K562 (cell line): Measurements from ENCODE around the gene BCL7C. TPM values are rescaled to one million over a fixed set of nuclear protein-coding genes. Genes with fewer than 3 reads are reported as not detected.

Experiments
- ATAC-seq: fragments of 200-7000 bp; cut with Tn5 transposase; 3 replicates; pipeline ENCODE4 v1.9.1; 2020; ENCODE audit warnings: moderate library complexity
- BruUV-seq: library from RNA; stranded (reverse); fragments of 400-500 nt; replicated peaks from 2 replicates; lab custom pipeline; 2021; lab: Mats Ljungman, UMichigan
- CTCF ChIA-PET: fragments of 300-600 bp; formaldehyde crosslinking; extraction: SDS; loops from one replicate; lab custom pipeline; 2021; ENCODE audit warnings: low intra/inter-chr PET ratio; lab: Yijun Ruan, JAX
- POLR2A ChIA-PET: fragments of 300-600, 350-650 bp; sonication (Branson Sonifier 250); formaldehyde crosslinking; extraction: SDS; loops from one replicate; lab custom pipeline; 2021; ENCODE audit warnings: antibody characterized with exemption, inconsistent platforms; lab: Yijun Ruan, JAX
- DNase-seq, 4 experiments: peaks; one replicate each; pipeline versions ENCODE4 v3.0.0 to v3.0.0-alpha.2; 2011 to 2018; ENCODE audit warnings: low spot score in 3 of 4, mixed read lengths in 3 of 4; ENCODE audit errors: extremely low read depth in 1 of 4
- FAIRE-seq: peaks from 2 replicates; lab custom pipeline; 2011; peaks lifted over from hg19 to GRCh38; lab: Jason Lieb, UNC
- H2AFZ ChIP-seq: 2 replicates; pipeline ENCODE4 v1.6.0; 2011; ENCODE audit warnings: low read depth, low read length, control low read depth, inconsistent platforms
- H3K27ac ChIP-seq: fragments of 200-600 bp; 3 replicates; pipeline ENCODE4 v1.8.0; 2011; ENCODE audit warnings: low read depth, mild to moderate bottlenecking, control low read depth, inconsistent platforms, low read length, moderate library complexity, mixed read lengths; ENCODE audit errors: extremely low read depth
- H3K27me3 ChIP-seq, 2 experiments: fragments of 300-600 bp in 1 of 2; 2 replicates in 1 of 2; 3 replicates in 1 of 2; pipeline versions ENCODE4 v1.6.0 to v1.8.0; 2011; ENCODE audit warnings: inconsistent platforms in 2 of 2, low read length in 2 of 2, mild to moderate bottlenecking in 1 of 2, mixed read lengths in 1 of 2, moderate library complexity in 1 of 2; ENCODE audit not compliant: control insufficient read depth in 2 of 2, insufficient read depth in 2 of 2
- H3K36me3 ChIP-seq: fragments of 300-600 bp; 3 replicates; pipeline ENCODE4 v1.8.0; 2011; ENCODE audit warnings: mild to moderate bottlenecking, low read length, inconsistent platforms; ENCODE audit not compliant: control insufficient read depth, insufficient read depth
- H3K4me1 ChIP-seq, 2 experiments: fragments of 200-600 bp in 1 of 2; replicated peaks in 1 of 2; 2 replicates in 1 of 2; 3 replicates in 1 of 2; pipeline versions ENCODE4 v1.5.1 to v1.8.0; 2011; ENCODE audit warnings: inconsistent platforms in 2 of 2, low read length in 2 of 2, mild to moderate bottlenecking in 1 of 2, mixed read lengths in 1 of 2, moderate library complexity in 1 of 2; ENCODE audit not compliant: control insufficient read depth in 2 of 2, insufficient read depth in 2 of 2
- H3K4me2 ChIP-seq: 2 replicates; pipeline ENCODE4 v1.6.1; 2011; ENCODE audit warnings: low read length, control low read depth, inconsistent platforms, mixed read lengths; ENCODE audit not compliant: insufficient read depth
- H3K4me3 ChIP-seq: fragments of 200-600 bp; sonication (generic), shearing (Covaris generic); 2 replicates; pipeline ENCODE4 v1.5.1; 2016; ENCODE audit warnings: control low read depth, inconsistent platforms
- H3K79me2 ChIP-seq: fragments of 200-600 bp; 3 replicates; pipeline ENCODE4 v1.8.0; 2011; ENCODE audit warnings: low read length, inconsistent platforms; ENCODE audit not compliant: control insufficient read depth, insufficient read depth
- H3K9ac ChIP-seq, 2 experiments: 2 replicates each; pipeline versions ENCODE4 v1.6.0 to v1.6.1; 2011; ENCODE audit warnings: low read depth in 2 of 2, low read length in 2 of 2, control low read depth in 1 of 2, inconsistent platforms in 1 of 2, mild to moderate bottlenecking in 1 of 2, mixed read lengths in 1 of 2; ENCODE audit not compliant: insufficient read depth in 1 of 2
- H3K9me1 ChIP-seq: one replicate; pipeline ENCODE4 v1.6.0; 2011; ENCODE audit warnings: inconsistent platforms, mild to moderate bottlenecking, low read length, moderate library complexity; ENCODE audit not compliant: control insufficient read depth, insufficient read depth
- H3K9me3 ChIP-seq: replicated peaks from 2 replicates; pipeline ENCODE4 v1.5.1; 2011; ENCODE audit warnings: low read depth, low read length, inconsistent platforms; ENCODE audit not compliant: control insufficient read depth, insufficient read depth
- H4K20me1 ChIP-seq: replicated peaks from 2 replicates; pipeline ENCODE4 v1.6.1; 2011; ENCODE audit warnings: low read length, inconsistent platforms, mixed read lengths; ENCODE audit not compliant: control insufficient read depth, insufficient read depth
- CCAR2 ChIP-seq: fragments of 200-400 bp; formaldehyde crosslinking; IDR thresholded peaks from 2 replicates; pipeline ENCODE4 v1.6.1; 2017; ENCODE audit warnings: mild to moderate bottlenecking, low read depth, low read length
- DEAF1 ChIP-seq: fragments of 450-650 bp; formaldehyde crosslinking; IDR thresholded peaks from 2 replicates; pipeline ENCODE4 v1.4.0; 2020; ENCODE audit warnings: mild to moderate bottlenecking, moderate library complexity
- IRF1 ChIP-seq: sonication (generic); formaldehyde crosslinking; IDR thresholded peaks from 2 replicates; pipeline ENCODE4 v1.8.0; 2022; ENCODE audit warnings: missing genetic modification reagents, mild to moderate bottlenecking, borderline replicate concordance
- MLX ChIP-seq, 2 experiments: fragments of 450-650 bp in 1 of 2; sonication (generic) in 1 of 2; formaldehyde crosslinking; conservative IDR thresholded peaks; 2 replicates each; pipeline versions ENCODE4 v1.4.0 to v1.8.1; 2020 to 2022; ENCODE audit warnings: mild to moderate bottlenecking in 1 of 2, missing genetic modification reagents in 1 of 2
- NFYB ChIP-seq: IDR thresholded peaks from 2 replicates; pipeline ENCODE4 v1.6.1; 2011; ENCODE audit warnings: mild to moderate bottlenecking, moderate library complexity; ENCODE audit not compliant: insufficient read length; ENCODE audit errors: extremely low read depth
- TOE1 ChIP-seq, 2 experiments: fragments of 450-650 bp in 1 of 2; sonication (generic) in 1 of 2; formaldehyde crosslinking in 1 of 2; IDR thresholded peaks; 2 replicates each; pipeline versions ENCODE4 v1.7.1 to v1.8.0; 2016 to 2022; ENCODE audit warnings: borderline replicate concordance in 2 of 2, mild to moderate bottlenecking in 2 of 2, antibody characterized with exemption in 1 of 2, inconsistent platforms in 1 of 2, low read depth in 1 of 2, missing genetic modification reagents in 1 of 2, moderate library complexity in 1 of 2
- ZNF551 ChIP-seq: fragments of 250-450 bp; sonication (Bioruptor Pico); IDR thresholded peaks from 2 replicates; pipeline ENCODE4 v1.5.0; 2021; ENCODE audit warnings: mild to moderate bottlenecking, moderate library complexity
- WGBS: fragments of 100-300 bp; shearing (Covaris generic); methylation state at CpG from one replicate; pipeline ENCODE4 v1.1.6; 2016; ENCODE audit warnings: low coverage, mixed read lengths; ENCODE audit not compliant: insufficient coverage; ENCODE audit errors: missing lambda C conversion rate; 5-methylcytosine and 5-hydroxymethylcytosine counted together
- in situ Hi-C: fragments of 300-500 bp; cut with MboI; formaldehyde crosslinking; loops from 4 replicates; pipeline ENCODE4 v1.15.0; 2018; ENCODE audit warnings: inconsistent platforms, mixed read lengths
- intact Hi-C: fragments of 100-400 bp; cut with micrococcal nuclease; formaldehyde crosslinking; loops from 2 replicates; pipeline ENCODE4 v1.14.2; 2022
- polyA plus RNA-seq, 8 experiments: library from polyadenylated mRNA; depleted of rRNA in 4 of 8; stranded (reverse) in 5 of 8; unstranded in 3 of 8; fragments of >200 nt; fragmentation: Nextera tagmentation in 2 of 8; fragmentation: Illumina TruSeq in 1 of 8; extraction: Ambion mirVana in 2 of 8; extraction: Trizol in 1 of 8; gene quantifications; 2 replicates each; pipeline versions ENCODE4 v1.2.1 to v1.2.3, GENCODE V29; 2011 to 2014; ENCODE audit warnings: inconsistent platforms in 1 of 8, missing spikeins in 1 of 8
- total RNA-seq, 7 experiments: library from RNA; depleted of rRNA in 6 of 7; stranded (reverse); fragments of >200 nt in 6 of 7; fragmentation: Illumina TruSeq in 2 of 7; extraction: Trizol in 2 of 7; gene quantifications; 2 replicates each; pipeline versions ENCODE4 v1.2.1 to v1.2.3, GENCODE V29; 2011 to 2021; ENCODE audit warnings: low replicate concordance in 1 of 7
- TF ChIP-seq, protein P1 (sequence below): sonication (generic); formaldehyde crosslinking; IDR thresholded peaks from 2 replicates; pipeline ENCODE4 v1.8.1; 2023; ENCODE audit warnings: mild to moderate bottlenecking, missing genetic modification reagents

The BCL7C gene
- total and polyA plus RNA-seq, 9 of the 15 experiments (the other 6 are each of a cell fraction or from before 2014, with no cell fraction given) = 1.7 to 85.8 (median 19.6) TPM

GRCh38 chr16:30921459-30921747, 27.5 kb upstream of the BCL7C start (continued):
- TF ChIP-seq, protein P1, sequence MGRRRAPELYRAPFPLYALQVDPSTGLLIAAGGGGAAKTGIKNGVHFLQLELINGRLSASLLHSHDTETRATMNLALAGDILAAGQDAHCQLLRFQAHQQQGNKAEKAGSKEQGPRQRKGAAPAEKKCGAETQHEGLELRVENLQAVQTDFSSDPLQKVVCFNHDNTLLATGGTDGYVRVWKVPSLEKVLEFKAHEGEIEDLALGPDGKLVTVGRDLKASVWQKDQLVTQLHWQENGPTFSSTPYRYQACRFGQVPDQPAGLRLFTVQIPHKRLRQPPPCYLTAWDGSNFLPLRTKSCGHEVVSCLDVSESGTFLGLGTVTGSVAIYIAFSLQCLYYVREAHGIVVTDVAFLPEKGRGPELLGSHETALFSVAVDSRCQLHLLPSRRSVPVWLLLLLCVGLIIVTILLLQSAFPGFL = no peak
- 0 out of 2 replicates have a peak, but pooled peaks have one; percentile 10 for TF ChIP-seq TOE1 (IDR thresholded peaks at IDR 0.05; ENCODE audit: borderline replicate concordance)
- TF ChIP-seq TOE1 (CRISPR knock-in tag; IDR thresholded peaks at IDR 0.05; ENCODE audit: borderline replicate concordance, low read depth) = no peak
- TF ChIP-seq DEAF1 (CRISPR knock-in tag) = no peak

DNA sequence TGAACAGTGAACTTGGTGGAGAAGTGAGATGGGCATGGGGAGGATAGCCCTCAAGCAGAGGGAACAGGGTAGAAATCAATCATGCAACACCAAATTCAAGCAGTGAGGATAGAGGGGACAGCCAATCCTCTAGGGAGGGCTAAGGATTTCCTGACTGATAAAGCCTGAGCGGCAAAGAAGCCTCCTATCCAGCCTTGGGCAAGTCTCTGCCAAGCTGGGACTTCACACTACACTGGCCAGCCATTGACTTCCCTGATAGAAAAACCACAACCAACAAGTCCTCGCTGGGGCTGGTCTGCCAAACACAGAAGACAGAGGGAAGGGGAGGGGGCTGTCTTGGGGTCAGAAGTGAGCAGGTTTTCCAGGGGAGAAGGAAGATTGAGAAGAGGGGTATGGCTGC, 27.0 kb upstream of the BCL7C start:
- FAIRE-seq (no peak), DNase-seq (no peak), ATAC-seq (no peak)
- peak overlapping the region; percentile 89; the same call in 1 of the 2 replicates for H2AFZ ChIP-seq
- ChIA-PET CTCF (interaction anchor here (1.2 to 1.9 kb wide), 2 partner anchors 76 to 262 kb away, joined by 5 to 20 read pairs; no protein-coding TSS in a partner anchor), POLR2A (interaction anchor here (0.6 kb wide), 1 partner anchor 163 kb away, joined by 3 read pairs; no protein-coding TSS in a partner anchor)
- no peaks in the 10 kb centered on the region for H3K9me3 ChIP-seq
- no peak overlapping the region; a peak in 1 of 4 replicates for H3K9ac ChIP-seq
- 0 out of 2 replicates have a peak, but pooled peaks cover 3% of the 10 kb centered on the region for H4K20me1 ChIP-seq
- H3K4me3 ChIP-seq = no peak overlapping the region
- intact Hi-C loops (loop anchor here (1.0 to 5.0 kb wide), 4 partner anchors 27 to 264 kb away; partner anchors contain the start of genes BCL7C and FBRS), in situ Hi-C loops (loop anchor here (5.0 kb wide), 1 partner anchor 74 kb away; no protein-coding TSS in a partner anchor)
- H3K27me3 ChIP-seq = no peaks in the 10 kb centered on the region; a peak in 1 of 5 replicates
- H3K9me1 ChIP-seq = no peaks in the 10 kb centered on the region
- TF ChIP-seq NFYB (no peak), CCAR2 (no peak), IRF1 (CRISPR knock-in tag) (no peak), ZNF551 (CRISPR knock-in tag) (no peak), MLX (CRISPR knock-in tag; conservative IDR thresholded peaks at IDR 0.05) (no peak)
- H3K36me3 ChIP-seq = peaks cover 9% of the 10 kb centered on the region; the same call in 1 of the 3 replicates
- no peak overlapping the region for H3K27ac ChIP-seq
- no TSS peak for BruUV-seq
- peaks cover 17% of the 10 kb centered on the region for H3K79me2 ChIP-seq
- 0 out of 2 replicates have a peak overlapping the region, but pooled peaks have one; percentile 92 for H3K4me2 ChIP-seq
- WGBS = 57% methylated on average over 2 of the region's 2 CpGs
- H3K4me1 ChIP-seq = peaks cover 3 to 31% of the 10 kb centered on the region in 2 experiments; a peak in 4 of 5 replicates
